ENCODE measurements around the gene DUSP23. TPM values are rescaled to one million over a fixed set of nuclear protein-coding genes. Genes with fewer than 3 reads are reported as not detected.

The DUSP23 gene
- total RNA-seq, 1 experiment from 2014 or later = 35.8 TPM

- Histone ChIP-seq H4K20me1 (ENCODE audit: insufficient read depth) (no peaks in the 10 kb centered on the region), H3K9me2 (ENCODE audit: insufficient read depth) (no peaks in the 10 kb centered on the region), H3K9ac (ENCODE audit: low read length) (no peak overlapping the region), H3K4me3 (replicated peaks in 1 of 2; ENCODE audit: low read depth in 1 of 2, low read length in 2 of 2) (no peak overlapping the region), H3K27ac (ENCODE audit: low read depth, low read length) (no peak overlapping the region), H3K79me2 (ENCODE audit: insufficient read depth, low read length) (no peaks in the 10 kb centered on the region), H3K9me3 (ENCODE audit: control insufficient read depth in 1 of 2, insufficient read depth in 1 of 2, low read depth in 1 of 2, low read length in 2 of 2) (no peaks in the 10 kb centered on the region), H3K4me2 (ENCODE audit: low read length) (no peak overlapping the region), H3K4me1 (ENCODE audit: control insufficient read depth in 1 of 2, insufficient read depth in 2 of 2, low read length in 2 of 2) (no peaks in the 10 kb centered on the region), H3K27me3 (ENCODE audit: insufficient read depth, low read length) (peaks cover 28% of the 10 kb centered on the region), H2AFZ (ENCODE audit: low read depth, low read length, poor library complexity, severe bottlenecking) (no peak overlapping the region), H3K36me3 (ENCODE audit: control insufficient read depth in 1 of 2, insufficient read depth in 2 of 2, low read length in 2 of 2) (no peaks in the 10 kb centered on the region)
- TF ChIP-seq SIN3A (IDR thresholded peaks at IDR 0.05; ENCODE audit: low read depth) = no peak
- no peak for TF ChIP-seq JUND (IDR thresholded peaks at IDR 0.05)
- TF ChIP-seq MAX (IDR thresholded peaks at IDR 0.05) = no peak
- no peak for TF ChIP-seq ZBTB33 (IDR thresholded peaks at IDR 0.05; ENCODE audit: extremely low read depth, insufficient replicate concordance, low read length)
- TF ChIP-seq EZH2 (IDR thresholded peaks at IDR 0.05) = no peak
- no peak for TF ChIP-seq YY1 (IDR thresholded peaks at IDR 0.05; ENCODE audit: extremely low read depth, insufficient replicate concordance, low read depth, low read length)
- TF ChIP-seq ELF1 (IDR thresholded peaks at IDR 0.05; ENCODE audit: borderline replicate concordance, low read depth) = no peak
- TF ChIP-seq RAD21 (IDR thresholded peaks at IDR 0.05; ENCODE audit: low read depth) = no peak
- no peak for TF ChIP-seq CTCF (IDR thresholded peaks at IDR 0.05 in 2 of 3, conservative IDR thresholded peaks at IDR 0.05 in 1 of 3; ENCODE audit: borderline replicate concordance in 1 of 3, insufficient read depth in 1 of 3, low read depth in 2 of 3, low read length in 2 of 3)
- TF ChIP-seq FOSL1 (IDR thresholded peaks at IDR 0.05; ENCODE audit: low read depth) = no peak
- TF ChIP-seq ZFX (IDR thresholded peaks at IDR 0.05) = no peak
- ATAC-seq = no peak
- no TSS peak for BruUV-seq (replicated peaks)
- ChIA-PET POLR2A (no interaction called here), RAD21 (ENCODE audit: low non-redundant PET in 1 of 2, low total read pairs in 2 of 2, uncharacterized antibody in 2 of 2, unreplicated experiment in 2 of 2) (no interaction called here), CTCF (no interaction called here)
- intact Hi-C loops (cut with micrococcal nuclease) = loop anchor here (10.0 kb wide), 1 partner anchor 367 kb away; no protein-coding TSS in a partner anchor
- no peak for DNase-seq (ENCODE audit: low read depth, low spot score)
These were observed 10.7 kb downstream of the DUSP23 start for GRCh38 chr1:159791461-159791860.
